IMR-90 (cell line): Measurements from ENCODE around the gene DPYD. TPM values are rescaled to one million over a fixed set of nuclear protein-coding genes. Genes with fewer than 3 reads are reported as not detected.

ENCODE experiments used
- ATAC-seq: fragments of 200-7000 bp; cut with Tn5 transposase; 2 replicates; pipeline ENCODE4 v1.9.1; 2020; ENCODE audit warnings: low read depth, mild to moderate bottlenecking, moderate library complexity
- BruUV-seq: library from RNA; stranded (reverse); fragments of 400-500 nt; replicated peaks from 2 replicates; lab custom pipeline; 2021; lab: Mats Ljungman, UMichigan
- CTCF ChIA-PET: fragments of 300-600 bp; formaldehyde crosslinking; extraction: SDS; loops from one replicate; lab custom pipeline; 2021; ENCODE audit warnings: antibody characterized with exemption; lab: Yijun Ruan, JAX
- POLR2A ChIA-PET: fragments of 300-600 bp; sonication (Branson Sonifier 250); formaldehyde crosslinking; loops from one replicate; lab custom pipeline; 2022; ENCODE audit warnings: antibody characterized with exemption; ENCODE audit not compliant: unreplicated experiment; lab: Charles Lee
- DNase-seq: peaks from one replicate; pipeline ENCODE4 v3.0.0; 2013
- H2AFZ ChIP-seq: replicated peaks from 2 replicates; pipeline ENCODE3; 2013; ENCODE audit warnings: low read length, mild to moderate bottlenecking; ENCODE audit not compliant: poor library complexity
- H2AK5ac ChIP-seq: 2 replicates; pipeline ENCODE4 v1.6.1; 2013; ENCODE audit warnings: low read depth, low read length, inconsistent platforms
- H2AK9ac ChIP-seq: replicated peaks from 2 replicates; pipeline ENCODE3; 2013; ENCODE audit warnings: mild to moderate bottlenecking, low read depth, low read length, moderate library complexity; ENCODE audit not compliant: poor library complexity
- H2BK120ac ChIP-seq: 2 replicates; pipeline ENCODE4 v1.6.1; 2013; ENCODE audit warnings: low read depth, low read length, inconsistent platforms
- H2BK15ac ChIP-seq: 3 replicates; pipeline ENCODE4 v1.6.1; 2013; ENCODE audit warnings: low read depth, low read length, inconsistent platforms
- H2BK20ac ChIP-seq: 2 replicates; pipeline ENCODE4 v1.6.1; 2013; ENCODE audit warnings: low read depth, mild to moderate bottlenecking, inconsistent platforms, low read length, moderate library complexity
- H2BK5ac ChIP-seq: 2 replicates; pipeline ENCODE4 v1.6.1; 2013; ENCODE audit warnings: mild to moderate bottlenecking, low read depth, low read length, inconsistent platforms; ENCODE audit not compliant: poor library complexity, severe bottlenecking
- H3K14ac ChIP-seq: replicated peaks from 2 replicates; pipeline ENCODE4 v1.6.1; 2013; ENCODE audit warnings: low read depth, low read length, inconsistent platforms
- H3K18ac ChIP-seq: 2 replicates; pipeline ENCODE4 v1.6.1; 2013; ENCODE audit warnings: low read depth, low read length, control low read depth
- H3K23ac ChIP-seq: 2 replicates; pipeline ENCODE4 v1.6.1; 2013; ENCODE audit warnings: low read depth, low read length, inconsistent platforms
- H3K27ac ChIP-seq: 2 replicates; pipeline ENCODE4 v1.5.1; 2013; ENCODE audit warnings: mild to moderate bottlenecking, control low read depth, low read length; ENCODE audit not compliant: insufficient read depth
- H3K27me3 ChIP-seq: 2 replicates; pipeline ENCODE4 v1.6.1; 2013; ENCODE audit warnings: low read length; ENCODE audit not compliant: control insufficient read depth, insufficient read depth
- H3K36me3 ChIP-seq: 2 replicates; pipeline ENCODE4 v1.6.1; 2013; ENCODE audit warnings: low read length, mixed read lengths; ENCODE audit not compliant: control insufficient read depth, insufficient read depth
- H3K4ac ChIP-seq: 2 replicates; pipeline ENCODE4 v1.6.1; 2013; ENCODE audit warnings: low read depth, low read length, inconsistent platforms
- H3K4me1 ChIP-seq: 2 replicates; pipeline ENCODE4 v1.6.1; 2013; ENCODE audit warnings: low read length, mixed read lengths; ENCODE audit not compliant: control insufficient read depth, insufficient read depth
- H3K4me2 ChIP-seq: 2 replicates; pipeline ENCODE4 v1.6.1; 2013; ENCODE audit warnings: low read depth, mild to moderate bottlenecking, control low read depth, low read length, moderate library complexity
- H3K4me3 ChIP-seq: 2 replicates; pipeline ENCODE4 v1.5.1; 2013; ENCODE audit warnings: low read depth, mild to moderate bottlenecking, control low read depth, low read length, moderate library complexity; ENCODE audit not compliant: insufficient read depth
- H3K56ac ChIP-seq: 2 replicates; pipeline ENCODE4 v1.6.1; 2013; ENCODE audit warnings: low read length, inconsistent platforms; ENCODE audit not compliant: insufficient read depth; ENCODE audit errors: extremely low read depth
- H3K79me1 ChIP-seq, 2 experiments: 2 replicates each; pipeline ENCODE4 v1.6.1; 2013; ENCODE audit warnings: low read length in 2 of 2, inconsistent platforms in 1 of 2, low read depth in 1 of 2
- H3K9ac ChIP-seq: 2 replicates; pipeline ENCODE4 v1.6.1; 2013; ENCODE audit warnings: low read depth, low read length, control low read depth
- H3K9me1 ChIP-seq: 2 replicates; pipeline ENCODE4 v1.6.1; 2013; ENCODE audit warnings: low read length, inconsistent platforms; ENCODE audit not compliant: insufficient read depth
- H3K9me3 ChIP-seq: 2 replicates; pipeline ENCODE4 v1.6.1; 2013; ENCODE audit warnings: low read length; ENCODE audit not compliant: control insufficient read depth, insufficient read depth
- H4K20me1 ChIP-seq: 2 replicates; pipeline ENCODE4 v1.6.1; 2013; ENCODE audit warnings: low read length, inconsistent platforms; ENCODE audit not compliant: insufficient read depth
- H4K5ac ChIP-seq: 2 replicates; pipeline ENCODE4 v1.6.1; 2013; ENCODE audit warnings: mild to moderate bottlenecking, low read depth, low read length, control low read depth
- H4K8ac ChIP-seq, 2 experiments: 2 replicates each; pipeline ENCODE4 v1.6.1; 2013; ENCODE audit warnings: low read depth in 2 of 2, low read length in 2 of 2, control low read depth in 1 of 2, inconsistent platforms in 1 of 2
- H4K91ac ChIP-seq: 2 replicates; pipeline ENCODE4 v1.6.1; 2013; ENCODE audit warnings: low read depth, low read length, inconsistent platforms; ENCODE audit not compliant: insufficient read depth
- CHD1 ChIP-seq: IDR thresholded peaks from 2 replicates; pipeline ENCODE4 v1.6.1; 2012; ENCODE audit warnings: low read depth, low read length, improper control_type of control experiment
- MAZ ChIP-seq: IDR thresholded peaks from 2 replicates; pipeline ENCODE4 v1.6.1; 2012; ENCODE audit warnings: low read depth, mild to moderate bottlenecking, low read length, improper control_type of control experiment, moderate library complexity, borderline replicate concordance
- RCOR1 ChIP-seq: IDR thresholded peaks from 2 replicates; pipeline ENCODE4 v1.6.1; 2012; ENCODE audit warnings: mild to moderate bottlenecking, low read length, improper control_type of control experiment; ENCODE audit not compliant: insufficient replicate concordance
- WGBS, 2 experiments: methylation state at CpG; one replicate each; pipeline versions ENCODE4 v1.1.5 to v1.1.7; 2013; ENCODE audit warnings: missing lambda C conversion rate in 2 of 2; ENCODE audit not compliant: insufficient read length in 1 of 2; ENCODE audit errors: extremely low coverage in 2 of 2; 5-methylcytosine and 5-hydroxymethylcytosine counted together
- dilution Hi-C: fragments of 300-500 bp; cut with HindIII; formaldehyde crosslinking; loops from one replicate; pipeline ENCODE4 v1.14.3; 2018; ENCODE audit warnings: low sequenced_read_pairs; ENCODE audit not compliant: unreplicated experiment
- in situ Hi-C: fragments of 300-500 bp; cut with MboI; formaldehyde crosslinking; loops from 3 replicates; pipeline ENCODE4 v1.14.3; 2019; ENCODE audit warnings: low sequenced_read_pairs, inconsistent platforms, mixed read lengths
- intact Hi-C: fragments of 100-400 bp; cut with micrococcal nuclease; formaldehyde crosslinking; loops from 2 replicates; pipeline ENCODE4 v1.10.0; 2022
- polyA plus RNA-seq, 3 experiments: library from polyadenylated mRNA; depleted of rRNA; stranded (reverse); fragments of >200 nt; gene quantifications; 2 replicates each; pipeline ENCODE4 v1.2.3, GENCODE V29; 2012; ENCODE audit warnings: low replicate concordance in 1 of 3
- total RNA-seq: library from RNA; depleted of rRNA; stranded (reverse); fragments of >200 nt; gene quantifications from 2 replicates; pipeline ENCODE4 v1.2.3, GENCODE V29; 2012

The DPYD gene
- total and polyA plus RNA-seq, 2 of the 4 experiments (the other 2 are of a cell fraction): 9.3 to 47.3 TPM

DNA sequence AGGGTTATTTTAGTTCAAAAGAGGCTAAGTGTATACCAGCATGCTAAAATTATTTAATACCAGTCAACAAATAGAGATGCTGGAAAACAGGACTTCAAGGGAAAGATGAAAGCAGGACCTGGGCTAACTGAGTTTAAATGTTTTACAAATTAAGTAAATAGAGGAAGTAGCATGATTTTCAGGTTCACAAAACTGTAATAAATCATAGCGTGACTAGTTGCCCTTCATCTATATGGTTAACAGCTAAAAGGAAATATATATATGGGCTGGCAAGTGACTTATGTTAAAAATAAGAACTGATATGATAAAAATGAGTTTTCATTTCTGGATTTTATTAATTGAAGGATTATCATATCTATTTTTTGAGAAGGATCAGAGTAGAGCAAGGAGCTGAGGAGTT, 25.6 kb downstream of the DPYD start:
- Histone ChIP-seq H3K79me1 (peaks cover 15 to 22% of the 10 kb centered on the region in 2 experiments), H4K8ac (no peak overlapping the region), H3K4me2 (no peak overlapping the region), H3K56ac (no peak overlapping the region), H3K14ac (no peak overlapping the region), H3K9me3 (peaks cover 5% of the 10 kb centered on the region; the same call in 1 of the 2 replicates), H4K91ac (no peak overlapping the region), H2BK5ac (no peak overlapping the region), H2BK120ac (no peak overlapping the region), H2AK5ac (no peak overlapping the region), H3K27me3 (no peaks in the 10 kb centered on the region), H3K4me3 (no peak overlapping the region), H3K27ac (no peak overlapping the region), H3K4me1 (peaks cover 3% of the 10 kb centered on the region; the same call in 1 of the 2 replicates), H2BK20ac (no peak overlapping the region), H3K18ac (no peak overlapping the region), H4K20me1 (no peaks in the 10 kb centered on the region), H3K4ac (no peak overlapping the region), H3K9ac (no peak overlapping the region), H3K9me1 (no peaks in the 10 kb centered on the region), H3K36me3 (no peaks in the 10 kb centered on the region), H2AFZ (no peak overlapping the region), H2BK15ac (no peak overlapping the region), H3K23ac (no peak overlapping the region), H2AK9ac (no peak overlapping the region), H4K5ac (no peak overlapping the region)
- BruUV-seq: no TSS peak
- CTCF ChIA-PET: no interaction called here
- POLR2A ChIA-PET: no interaction called here
- DNase-seq: no peak
- no peak for ATAC-seq
- in situ Hi-C loops: no loop called here
- WGBS, 2 experiments: no CpG with 5 or more reads among the region's 1 CpG
- dilution Hi-C loops: no loop called here
- intact Hi-C loops: no loop called here
- no peak for TF ChIP-seq RCOR1
- no peak for TF ChIP-seq MAZ
- TF ChIP-seq CHD1: no peak
